ENCODE measurements around the gene PARVA.

The PARVA gene

DNA sequence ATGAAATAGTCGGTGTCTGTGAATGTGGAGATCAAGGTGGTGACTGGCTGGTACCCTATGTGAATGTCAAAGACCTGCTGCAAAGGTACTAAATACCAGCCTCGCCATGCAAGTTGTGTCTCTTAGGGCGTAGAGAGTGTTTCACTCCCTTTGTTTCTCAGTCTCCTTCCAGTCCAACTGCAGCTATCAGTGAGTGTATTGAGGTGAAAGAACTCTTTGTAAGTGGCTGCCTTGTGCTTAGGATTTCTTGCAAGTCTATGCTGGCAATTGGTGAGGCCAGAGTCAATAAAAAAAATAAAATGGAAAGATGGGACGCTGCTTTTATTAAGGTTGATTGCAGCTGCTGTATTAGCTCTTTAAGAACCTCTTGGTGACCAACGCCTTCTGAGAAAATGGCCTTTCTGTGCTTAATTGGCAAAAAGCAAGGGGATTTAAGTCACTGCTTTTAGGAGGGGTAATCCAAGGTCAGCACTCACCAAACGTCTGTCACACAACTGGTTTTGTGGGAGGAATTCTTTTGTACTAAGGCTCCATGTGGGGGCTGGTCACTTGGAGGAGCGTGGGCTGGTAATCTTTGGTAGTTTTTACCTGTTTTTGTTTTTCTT is 95.1 kb downstream of the PARVA start:
- no peaks in the 10 kb centered on the region for H3K36me3 ChIP-seq (ENCODE audit: control insufficient read depth, insufficient read depth, low read length)
- WGBS (ENCODE audit: insufficient coverage, insufficient read length), result no CpG with 5 or more reads among the region's 7 CpGs
- no peak overlapping the region for H3K27ac ChIP-seq (ENCODE audit: low read length)
- no peak for DNase-seq (ENCODE audit: low read depth, low spot score)
- H3K4me3 ChIP-seq (ENCODE audit: low read length), result no peak overlapping the region
- H3K4me1 ChIP-seq (ENCODE audit: control insufficient read depth, insufficient read depth, low read length), result peaks cover 6% of the 10 kb centered on the region
- H3K27me3 ChIP-seq (ENCODE audit: control insufficient read depth, insufficient read depth, low read length), result no peaks in the 10 kb centered on the region
- no peaks in the 10 kb centered on the region for H3K9me3 ChIP-seq (ENCODE audit: control insufficient read depth, insufficient read depth, low read length)

DNA sequence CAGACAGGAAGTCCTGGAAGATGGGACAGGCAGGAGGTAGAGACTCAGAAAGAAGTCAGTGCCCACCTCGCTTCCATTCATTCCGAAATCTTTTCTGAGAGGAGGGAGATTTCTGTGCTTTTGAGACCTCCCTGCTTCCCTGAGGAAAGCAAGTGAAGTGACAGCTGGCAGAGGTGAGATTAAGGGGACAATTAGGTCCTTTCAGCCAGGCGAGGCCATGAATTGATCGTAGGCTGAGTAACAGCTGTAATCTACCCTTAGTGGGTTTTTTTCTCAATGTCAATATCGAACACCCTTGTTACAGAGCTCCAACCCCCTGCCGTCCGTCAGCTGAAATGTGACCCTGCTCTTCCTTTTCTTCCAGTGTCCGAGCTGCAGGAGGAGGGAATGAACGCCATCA is 96.0 kb downstream of the PARVA start:
- Histone ChIP-seq H3K27me3 (ENCODE audit: control insufficient read depth, insufficient read depth, low read length) (no peaks in the 10 kb centered on the region), H3K9me3 (ENCODE audit: control insufficient read depth, insufficient read depth, low read length) (no peaks in the 10 kb centered on the region), H3K4me1 (ENCODE audit: control insufficient read depth, insufficient read depth, low read length) (peaks cover 6% of the 10 kb centered on the region), H3K27ac (ENCODE audit: low read length) (no peak overlapping the region), H3K4me3 (ENCODE audit: low read length) (no peak overlapping the region), H3K36me3 (ENCODE audit: control insufficient read depth, insufficient read depth, low read length) (no peaks in the 10 kb centered on the region)
- no CpG with 5 or more reads among the region's 9 CpGs for WGBS (ENCODE audit: insufficient coverage, insufficient read length)
- no peak for DNase-seq (ENCODE audit: low read depth, low spot score)

DNA sequence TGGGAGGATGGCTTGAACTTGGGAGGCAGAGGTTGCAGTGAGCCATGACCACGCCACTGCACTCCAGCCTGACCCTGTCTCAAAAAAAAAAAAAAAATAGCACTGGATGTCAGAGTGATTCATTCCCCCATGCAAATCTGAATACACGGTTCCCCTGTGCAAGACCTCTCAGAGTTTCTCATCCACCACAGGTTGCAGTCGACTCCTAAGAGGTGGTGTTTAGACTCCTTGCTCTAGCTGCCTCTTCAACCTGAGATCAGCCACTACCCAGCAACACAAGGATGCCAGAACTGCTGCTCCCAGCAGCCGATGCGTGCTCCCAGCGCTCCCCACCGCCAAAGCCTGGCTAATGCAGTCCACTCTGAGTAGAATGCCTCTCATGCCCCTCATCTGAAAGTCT is 97.5 kb downstream of the PARVA start:
- WGBS (ENCODE audit: insufficient coverage, insufficient read length), result no CpG with 5 or more reads among the region's 7 CpGs
- H3K27ac ChIP-seq (ENCODE audit: low read length), result no peak overlapping the region
- no peaks in the 10 kb centered on the region for H3K9me3 ChIP-seq (ENCODE audit: control insufficient read depth, insufficient read depth, low read length)
- H3K27me3 ChIP-seq (ENCODE audit: control insufficient read depth, insufficient read depth, low read length), result no peaks in the 10 kb centered on the region
- H3K4me3 ChIP-seq (ENCODE audit: low read length), result no peak overlapping the region
- DNase-seq (ENCODE audit: low read depth, low spot score), result no peak
- H3K4me1 ChIP-seq (ENCODE audit: control insufficient read depth, insufficient read depth, low read length), result peaks cover 6% of the 10 kb centered on the region
- H3K36me3 ChIP-seq (ENCODE audit: control insufficient read depth, insufficient read depth, low read length), result no peaks in the 10 kb centered on the region

DNA sequence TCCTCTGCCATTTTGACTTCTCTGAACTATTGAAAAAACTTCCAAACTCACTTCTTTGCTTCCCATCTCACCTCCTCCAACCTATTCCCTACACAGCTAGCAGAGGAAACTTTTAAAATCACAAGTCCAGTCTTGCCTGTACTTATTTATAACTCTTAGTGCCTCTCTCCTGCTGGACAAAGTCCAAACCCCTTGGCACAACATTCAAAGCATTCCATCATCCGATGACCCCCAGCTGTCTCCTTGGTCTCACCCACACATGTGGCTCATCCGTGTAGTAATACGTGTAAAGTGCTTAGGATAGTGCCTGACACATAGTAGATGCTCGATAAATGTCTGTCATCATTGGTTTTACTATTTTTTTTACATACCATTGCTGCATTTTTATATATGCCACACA is 101.4 kb downstream of the PARVA start:
- peaks cover 2% of the 10 kb centered on the region; the same call in 1 of the 2 replicates for H3K4me1 ChIP-seq (ENCODE audit: control insufficient read depth, insufficient read depth, low read length)
- no peaks in the 10 kb centered on the region for H3K9me3 ChIP-seq (ENCODE audit: control insufficient read depth, insufficient read depth, low read length)
- H3K36me3 ChIP-seq (ENCODE audit: control insufficient read depth, insufficient read depth, low read length), result no peaks in the 10 kb centered on the region
- DNase-seq (ENCODE audit: low read depth, low spot score), result no peak
- H3K4me3 ChIP-seq (ENCODE audit: low read length), result no peak overlapping the region
- H3K27ac ChIP-seq (ENCODE audit: low read length), result no peak overlapping the region
- no peaks in the 10 kb centered on the region for H3K27me3 ChIP-seq (ENCODE audit: control insufficient read depth, insufficient read depth, low read length)
- WGBS (ENCODE audit: insufficient coverage, insufficient read length), result no CpG with 5 or more reads among the region's 4 CpGs

DNA sequence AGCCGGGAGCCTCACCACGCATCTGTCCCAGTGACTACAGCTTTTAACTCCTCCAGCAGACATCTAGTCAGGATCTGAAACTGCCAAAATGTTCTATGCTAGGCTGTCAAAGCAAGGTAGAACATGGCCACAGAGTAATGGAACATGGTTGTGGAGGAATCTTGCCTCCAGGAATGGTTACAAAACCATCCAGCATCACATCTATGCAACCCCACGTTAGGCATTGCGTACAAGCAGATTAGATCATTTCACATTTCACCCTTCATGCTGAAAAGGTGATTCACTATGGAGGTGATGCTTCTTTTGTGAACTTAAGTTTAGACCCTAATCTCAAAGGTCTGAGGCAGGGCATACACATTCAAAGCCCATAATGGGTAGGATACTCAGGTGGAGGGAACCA is 103.0 kb downstream of the PARVA start:
- H3K27me3 ChIP-seq (ENCODE audit: control insufficient read depth, insufficient read depth, low read length), result no peaks in the 10 kb centered on the region
- H3K9me3 ChIP-seq (ENCODE audit: control insufficient read depth, insufficient read depth, low read length), result no peaks in the 10 kb centered on the region
- H3K27ac ChIP-seq (ENCODE audit: low read length), result no peak overlapping the region
- no CpG with 5 or more reads among the region's 4 CpGs for WGBS (ENCODE audit: insufficient coverage, insufficient read length)
- no peaks in the 10 kb centered on the region for H3K4me1 ChIP-seq (ENCODE audit: control insufficient read depth, insufficient read depth, low read length)
- H3K4me3 ChIP-seq (ENCODE audit: low read length), result no peak overlapping the region
- no peak for DNase-seq (ENCODE audit: low read depth, low spot score)
- no peaks in the 10 kb centered on the region for H3K36me3 ChIP-seq (ENCODE audit: control insufficient read depth, insufficient read depth, low read length)

DNA sequence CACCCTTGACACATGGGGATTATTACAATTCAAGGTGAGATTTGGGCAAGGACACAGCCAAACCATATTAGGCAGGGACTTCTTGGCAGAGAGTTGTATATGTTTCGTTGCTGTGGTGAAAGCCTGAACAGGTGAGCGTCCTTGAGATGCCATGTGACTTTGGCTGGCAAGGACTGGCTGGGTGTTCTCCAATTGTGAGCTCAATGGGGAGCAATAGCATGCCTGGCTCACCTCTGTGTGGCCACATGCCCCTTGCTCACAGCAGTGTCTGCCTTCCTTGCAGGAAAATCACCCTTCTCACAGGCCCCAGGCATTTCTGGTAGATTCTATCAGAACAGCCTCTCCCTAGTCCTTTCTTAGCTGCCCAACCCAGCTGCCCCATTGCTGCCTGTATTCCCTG is 105.5 kb downstream of the PARVA start:
- H3K36me3 ChIP-seq (ENCODE audit: control insufficient read depth, insufficient read depth, low read length), result no peaks in the 10 kb centered on the region
- H3K27me3 ChIP-seq (ENCODE audit: control insufficient read depth, insufficient read depth, low read length), result no peaks in the 10 kb centered on the region
- no peaks in the 10 kb centered on the region for H3K4me1 ChIP-seq (ENCODE audit: control insufficient read depth, insufficient read depth, low read length)
- no peak for DNase-seq (ENCODE audit: low read depth, low spot score)
- no CpG with 5 or more reads among the region's 2 CpGs for WGBS (ENCODE audit: insufficient coverage, insufficient read length)
- H3K9me3 ChIP-seq (ENCODE audit: control insufficient read depth, insufficient read depth, low read length), result no peaks in the 10 kb centered on the region
- H3K4me3 ChIP-seq (ENCODE audit: low read length), result no peak overlapping the region
- H3K27ac ChIP-seq (ENCODE audit: low read length), result no peak overlapping the region

DNA sequence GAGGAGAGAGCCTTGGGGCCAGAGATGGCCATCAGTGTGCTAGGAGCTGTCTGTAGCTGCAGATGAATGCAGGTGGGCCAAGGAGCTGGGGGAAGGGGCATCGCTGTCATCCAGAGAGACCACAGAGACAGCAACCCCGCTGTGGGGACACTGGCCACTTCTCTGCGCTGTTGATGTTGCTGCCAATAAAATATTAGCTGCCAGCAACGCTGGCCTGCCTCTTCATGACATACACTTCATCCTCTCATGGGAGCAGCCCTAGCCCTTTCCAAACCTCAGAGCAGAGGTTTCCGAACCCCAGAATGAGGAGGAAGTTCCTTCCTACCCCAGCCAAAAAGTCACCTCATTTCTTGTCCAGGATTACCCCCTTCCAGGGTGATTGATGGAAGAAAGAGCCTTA is 106.2 kb downstream of the PARVA start:
- Histone ChIP-seq H3K27ac (ENCODE audit: low read length) (no peak overlapping the region), H3K4me1 (ENCODE audit: control insufficient read depth, insufficient read depth, low read length) (no peaks in the 10 kb centered on the region), H3K27me3 (ENCODE audit: control insufficient read depth, insufficient read depth, low read length) (no peaks in the 10 kb centered on the region), H3K36me3 (ENCODE audit: control insufficient read depth, insufficient read depth, low read length) (no peaks in the 10 kb centered on the region), H3K9me3 (ENCODE audit: control insufficient read depth, insufficient read depth, low read length) (no peaks in the 10 kb centered on the region), H3K4me3 (ENCODE audit: low read length) (no peak overlapping the region)
- no peak for DNase-seq (ENCODE audit: low read depth, low spot score)
- WGBS (ENCODE audit: insufficient coverage, insufficient read length), result no CpG with 5 or more reads among the region's 5 CpGs

DNA sequence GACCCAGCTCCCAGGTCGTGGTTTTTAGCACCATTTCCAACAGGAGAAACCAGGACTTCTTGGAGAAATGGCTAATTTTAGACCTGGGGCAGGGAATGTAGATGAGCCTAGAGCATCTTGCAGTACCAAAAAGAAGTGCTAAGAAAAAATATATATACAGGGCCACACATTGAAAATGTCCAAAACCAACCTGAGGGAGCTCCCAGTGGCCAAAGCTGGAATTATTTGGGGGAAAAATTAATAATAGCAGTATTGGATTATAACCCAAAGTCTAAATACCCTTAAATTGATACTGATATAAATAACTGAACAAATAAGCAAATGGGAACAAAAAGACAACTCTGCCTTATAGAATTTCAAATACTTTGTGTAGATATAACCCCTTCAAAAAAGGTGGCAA is 108.0 kb downstream of the PARVA start:
- no CpG with 5 or more reads among the region's 1 CpG for WGBS (ENCODE audit: insufficient coverage, insufficient read length)
- H3K4me1 ChIP-seq (ENCODE audit: control insufficient read depth, insufficient read depth, low read length), result no peaks in the 10 kb centered on the region

DNA sequence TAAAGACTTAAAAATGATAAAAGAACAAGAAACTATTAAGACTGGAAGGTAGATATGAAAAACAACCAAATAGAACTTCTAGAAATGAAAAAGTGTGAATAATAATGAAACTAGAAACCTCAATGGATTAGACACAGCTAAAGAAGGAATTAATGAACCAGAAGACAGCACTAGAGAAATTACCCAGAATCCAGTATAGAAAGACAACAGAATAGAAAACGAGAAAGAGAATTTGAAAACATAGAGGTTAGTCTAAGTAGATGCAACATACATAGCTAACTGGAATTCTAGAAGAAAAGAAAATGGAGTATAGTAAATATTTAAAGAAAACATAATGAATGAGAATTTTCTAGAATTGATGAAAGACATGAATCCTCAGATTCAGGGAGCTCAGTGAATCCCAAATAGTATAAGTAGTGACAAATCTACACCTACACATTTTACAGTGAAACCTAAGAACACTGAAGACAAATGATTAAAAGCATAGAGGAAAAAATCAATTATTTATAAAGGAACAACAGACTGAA is 111.9 kb downstream of the PARVA start:
- Histone ChIP-seq H3K4me3 (ENCODE audit: low read length) (no peak overlapping the region), H3K36me3 (ENCODE audit: control insufficient read depth, insufficient read depth, low read length) (no peaks in the 10 kb centered on the region), H3K4me1 (ENCODE audit: control insufficient read depth, insufficient read depth, low read length) (no peaks in the 10 kb centered on the region), H3K27ac (ENCODE audit: low read length) (no peak overlapping the region), H3K27me3 (ENCODE audit: control insufficient read depth, insufficient read depth, low read length) (no peaks in the 10 kb centered on the region), H3K9me3 (ENCODE audit: control insufficient read depth, insufficient read depth, low read length) (no peaks in the 10 kb centered on the region)
- no CpG with 5 or more reads among the region's 1 CpG for WGBS (ENCODE audit: insufficient coverage, insufficient read length)
- DNase-seq (ENCODE audit: low read depth, low spot score), result no peak

More for the DNA sequence above, 108.0 kb downstream of the PARVA start:
- H3K27ac ChIP-seq (ENCODE audit: low read length), result no peak overlapping the region
- no peaks in the 10 kb centered on the region for H3K9me3 ChIP-seq (ENCODE audit: control insufficient read depth, insufficient read depth, low read length)
- no peak for DNase-seq (ENCODE audit: low read depth, low spot score)
- H3K4me3 ChIP-seq (ENCODE audit: low read length), result no peak overlapping the region
- H3K27me3 ChIP-seq (ENCODE audit: control insufficient read depth, insufficient read depth, low read length), result no peaks in the 10 kb centered on the region
- H3K36me3 ChIP-seq (ENCODE audit: control insufficient read depth, insufficient read depth, low read length), result no peaks in the 10 kb centered on the region

DNA sequence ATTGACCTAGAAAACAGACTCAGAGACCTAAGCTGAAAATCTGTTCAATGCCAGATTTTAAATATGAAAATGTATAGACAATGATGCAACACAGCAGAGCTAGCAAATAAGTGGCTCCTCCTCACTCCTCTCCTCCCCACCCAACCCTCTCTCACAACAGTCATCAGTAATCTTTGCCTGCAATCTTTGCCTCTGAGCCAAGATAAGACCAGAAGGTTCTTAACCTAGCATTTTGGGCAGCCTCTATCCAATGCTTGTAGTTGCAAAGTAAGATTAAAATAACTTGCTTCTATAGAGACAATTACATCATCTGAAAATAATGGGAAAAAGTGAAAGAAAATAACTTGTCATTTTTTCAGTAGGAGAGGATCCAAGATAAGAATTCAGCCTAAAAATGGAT is 117.3 kb downstream of the PARVA start:
- Histone ChIP-seq H3K27ac (ENCODE audit: low read length) (no peak overlapping the region), H3K27me3 (ENCODE audit: control insufficient read depth, insufficient read depth, low read length) (no peaks in the 10 kb centered on the region), H3K4me1 (ENCODE audit: control insufficient read depth, insufficient read depth, low read length) (no peaks in the 10 kb centered on the region), H3K36me3 (ENCODE audit: control insufficient read depth, insufficient read depth, low read length) (no peaks in the 10 kb centered on the region), H3K4me3 (ENCODE audit: low read length) (no peak overlapping the region), H3K9me3 (ENCODE audit: control insufficient read depth, insufficient read depth, low read length) (no peaks in the 10 kb centered on the region)
- no peak for DNase-seq (ENCODE audit: low read depth, low spot score)

Measured in iPS DF 6.9 (cell line).